A549 treated with CpdA at 1 μM for 4 hours (cell line): ENCODE measurements around the gene CUBN. TPM values are rescaled to one million over a fixed set of nuclear protein-coding genes. Genes with fewer than 3 reads are reported as not detected.

Experiments used
- total RNA-seq: library from RNA; stranded (reverse); fragments of 200-300 nt; extraction: Qiagen RNA extraction; gene quantifications from 5 replicates; pipeline ENCODE4 v1.2.3, GENCODE V29; 2022; ENCODE audit warnings: low read depth

The CUBN gene
- 0.05 to 0.28 TPM (median 0.11 TPM) in 5 replicates for total RNA-seq

DNA sequence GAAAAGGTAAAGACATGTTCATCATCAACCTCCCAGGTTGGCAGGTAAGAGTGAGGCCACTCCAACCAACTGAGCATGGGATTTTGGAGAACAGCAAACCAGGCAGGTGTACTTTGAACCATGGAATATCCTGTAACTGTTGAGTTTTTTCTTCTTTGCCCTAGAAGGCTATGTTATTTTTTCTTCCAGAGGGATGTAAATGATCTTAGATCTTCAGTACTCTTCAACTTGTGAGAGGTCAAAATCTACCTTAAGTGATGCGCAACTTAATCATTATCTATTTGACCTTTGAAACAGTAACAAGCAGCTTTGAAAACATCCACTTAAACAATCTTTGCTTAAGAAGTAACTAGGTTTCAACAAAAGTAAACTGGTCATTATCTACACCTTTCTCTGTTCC, at the start of gene CUBN:
Gene CUBN (minus strand): TSS at position 71 of the 400 bp plus-strand sequence. CDS start 46 bp downstream, at position 25.

GRCh38 chr10:16817125-16818019, 312.2 kb downstream of the CUBN start, which contains the start of gene RSU1:
RSU1 (minus strand) TSS chr10:16817424; CDS start chr10:16817081, 343 bp downstream.

Other genes with a start within 250 kb of the CUBN start
- gene TRDMT1, start 71.9 kb upstream of the CUBN start, total RNA-seq, result 2.5 to 4.4 TPM (median 3.4 TPM) in 5 replicates
- 1,774 to 2,057 TPM (median 1,913 TPM) in 5 replicates for gene VIM, start 98.4 kb upstream of the CUBN start, total RNA-seq